ENCODE results near the gene TNF. TPM values are rescaled to one million over a fixed set of nuclear protein-coding genes. Genes with fewer than 3 reads are reported as not detected.

The TNF gene
- total RNA-seq, 1 experiment from 2014 or later = not detected

DNA sequence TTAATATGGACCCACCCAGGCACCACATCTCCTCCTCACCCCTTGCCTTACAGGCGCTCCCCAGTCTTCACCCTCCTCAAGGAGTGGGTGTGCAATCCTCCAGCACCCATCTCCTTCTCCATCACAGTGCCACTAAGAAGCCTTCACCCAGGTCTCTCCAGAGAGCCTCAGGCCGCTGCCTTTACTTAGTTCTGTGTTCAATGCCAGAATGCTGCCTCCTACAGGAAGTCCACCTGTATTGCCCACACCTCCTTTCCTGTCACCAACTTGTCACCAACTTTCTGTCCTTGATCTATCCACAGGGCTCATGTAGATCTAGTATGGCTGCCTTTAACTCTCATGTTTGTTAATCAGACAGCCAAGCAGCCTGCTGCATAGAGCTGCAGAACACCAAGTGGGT lies 10.1 kb downstream of the TNF start:
- H2AFZ ChIP-seq (ENCODE audit: low read length) = no peak overlapping the region
- no peak overlapping the region for H3K27ac Mint-ChIP-seq
- peak; percentile 66 for DNase-seq

More for the DNA sequence above, 10.1 kb downstream of the TNF start:
- no peaks in the 10 kb centered on the region for H3K79me1 ChIP-seq (ENCODE audit: insufficient read depth, low read depth, low read length, poor library complexity, severe bottlenecking)
- H3K18ac ChIP-seq (ENCODE audit: insufficient read length, low read depth, low read length) = no peak overlapping the region
- Mint-ChIP-seq H3K9me3 (no peaks in the 10 kb centered on the region; a peak in 1 of 5 replicates), H3K36me3 (ENCODE audit: insufficient read depth in 1 of 3, low read depth in 3 of 3) (no peaks in the 10 kb centered on the region), H3K27me3 (ENCODE audit: low read depth) (peaks cover 24% of the 10 kb centered on the region), H3K4me1 (peaks cover 23 to 35% of the 10 kb centered on the region in 2 experiments), H3K4me3 (no peak overlapping the region)
- H3K14ac ChIP-seq (ENCODE audit: insufficient read depth, low read length) = no peak overlapping the region
- H2BK12ac ChIP-seq (ENCODE audit: insufficient read length, low read depth, low read length) = no peak overlapping the region
- no peaks in the 10 kb centered on the region for H4K20me1 ChIP-seq (ENCODE audit: control insufficient read depth, insufficient read depth, insufficient read length)
- no peak overlapping the region for H3K4me2 ChIP-seq (ENCODE audit: insufficient read depth, insufficient read length, low read length)
- WGBS (ENCODE audit: extremely low coverage, insufficient read length, low lambda C conversion rate) = no CpG with 5 or more reads among the region's 2 CpGs
- no peak overlapping the region for H4K8ac ChIP-seq (replicated peaks; ENCODE audit: insufficient read length, low read depth, low read length)
- H4K5ac ChIP-seq (ENCODE audit: insufficient read length, low read depth, low read length) = no peak overlapping the region
- no peak overlapping the region for H3K23ac ChIP-seq (ENCODE audit: insufficient read length, low read depth, low read length)
- H3K56ac ChIP-seq (ENCODE audit: insufficient read length, low read depth, low read length) = no peak overlapping the region
- no peaks in the 10 kb centered on the region for H3K27me3 ChIP-seq (ENCODE audit: insufficient read depth, low read length)
- no peak overlapping the region for H3K9ac ChIP-seq (ENCODE audit: extremely low read depth, insufficient read length, low read length)
- H3T11ph ChIP-seq (ENCODE audit: low read length) = no peak overlapping the region
- peaks cover 2% of the 10 kb centered on the region; the same call in 1 of the 2 replicates for H3K4me1 ChIP-seq (ENCODE audit: insufficient read depth, low read length)
- H3K4ac ChIP-seq (ENCODE audit: low read depth, low read length) = no peak overlapping the region
- H2BK120ac ChIP-seq (ENCODE audit: low read depth, low read length, poor library complexity, severe bottlenecking) = no peak overlapping the region
- H2BK20ac ChIP-seq (ENCODE audit: low read depth, low read length, poor library complexity, severe bottlenecking) = no peak overlapping the region
- TF ChIP-seq, protein P1, sequence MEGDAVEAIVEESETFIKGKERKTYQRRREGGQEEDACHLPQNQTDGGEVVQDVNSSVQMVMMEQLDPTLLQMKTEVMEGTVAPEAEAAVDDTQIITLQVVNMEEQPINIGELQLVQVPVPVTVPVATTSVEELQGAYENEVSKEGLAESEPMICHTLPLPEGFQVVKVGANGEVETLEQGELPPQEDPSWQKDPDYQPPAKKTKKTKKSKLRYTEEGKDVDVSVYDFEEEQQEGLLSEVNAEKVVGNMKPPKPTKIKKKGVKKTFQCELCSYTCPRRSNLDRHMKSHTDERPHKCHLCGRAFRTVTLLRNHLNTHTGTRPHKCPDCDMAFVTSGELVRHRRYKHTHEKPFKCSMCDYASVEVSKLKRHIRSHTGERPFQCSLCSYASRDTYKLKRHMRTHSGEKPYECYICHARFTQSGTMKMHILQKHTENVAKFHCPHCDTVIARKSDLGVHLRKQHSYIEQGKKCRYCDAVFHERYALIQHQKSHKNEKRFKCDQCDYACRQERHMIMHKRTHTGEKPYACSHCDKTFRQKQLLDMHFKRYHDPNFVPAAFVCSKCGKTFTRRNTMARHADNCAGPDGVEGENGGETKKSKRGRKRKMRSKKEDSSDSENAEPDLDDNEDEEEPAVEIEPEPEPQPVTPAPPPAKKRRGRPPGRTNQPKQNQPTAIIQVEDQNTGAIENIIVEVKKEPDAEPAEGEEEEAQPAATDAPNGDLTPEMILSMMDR (conservative IDR thresholded peaks at IDR 0.05) = peak; percentile 77
- H3K79me2 ChIP-seq (ENCODE audit: insufficient read depth, low read length) = no peaks in the 10 kb centered on the region
- no peak overlapping the region for H2AK5ac ChIP-seq (ENCODE audit: insufficient read length, low read length)
- H3K23me2 ChIP-seq (ENCODE audit: insufficient read length, low read depth, low read length, poor library complexity, severe bottlenecking) = peaks cover 11% of the 10 kb centered on the region
- no peak overlapping the region for H4K91ac ChIP-seq (ENCODE audit: insufficient read length, low read depth, low read length)
- H3K27ac ChIP-seq (ENCODE audit: insufficient read length, low read depth, low read length) = no peak overlapping the region
- no peak overlapping the region for H2BK15ac ChIP-seq (ENCODE audit: low read depth, low read length)
- no peak overlapping the region for H2BK5ac ChIP-seq (ENCODE audit: insufficient read length, low read length)
- no peaks in the 10 kb centered on the region for H3K9me3 ChIP-seq (ENCODE audit: control insufficient read depth, low read depth, low read length)
